Muscle layer of colon (tissue), 2 donors: Measurements from ENCODE around the gene MYO7B.

ENCODE experiments used
- H3K27ac ChIP-seq: one replicate; pipeline ENCODE4 v1.7.0; 2013; ENCODE audit warnings: low read depth, mild to moderate bottlenecking, low read length, moderate library complexity
- H3K27me3 ChIP-seq, 2 donors: one replicate each; pipeline ENCODE4 v1.7.0; 2013; ENCODE audit warnings: low read length in 2 of 2, mild to moderate bottlenecking in 2 of 2; ENCODE audit not compliant: insufficient read depth in 2 of 2, control insufficient read depth in 1 of 2
- H3K36me3 ChIP-seq: one replicate; pipeline ENCODE4 v1.7.0; 2013; ENCODE audit warnings: mild to moderate bottlenecking, low read length; ENCODE audit not compliant: insufficient read depth
- H3K4me1 ChIP-seq: one replicate; pipeline ENCODE4 v1.7.0; 2013; ENCODE audit warnings: mild to moderate bottlenecking, low read length; ENCODE audit not compliant: insufficient read depth
- H3K4me3 ChIP-seq, 2 donors: one replicate each; pipeline ENCODE4 v1.7.0; 2013; ENCODE audit warnings: low read length in 2 of 2, low read depth in 1 of 2, mild to moderate bottlenecking in 1 of 2, moderate library complexity in 1 of 2
- H3K9ac ChIP-seq: one replicate; pipeline ENCODE4 v1.7.0; 2013; ENCODE audit warnings: low read length
- H3K9me3 ChIP-seq: one replicate; pipeline ENCODE4 v1.7.0; 2013; ENCODE audit warnings: mild to moderate bottlenecking, low read length
- donor health status: abdominal sarcoma.
- donor health status: Adenocarcinoma of cecum.

MYO7B gene

GRCh38 chr2:127661949-127662510, 126.5 kb downstream of the MYO7B start:
- peaks cover 90% of the 10 kb centered on the region for H3K4me1 ChIP-seq

GRCh38 chr2:127662937-127663565, 127.6 kb downstream of the MYO7B start:
- peaks cover 16% of the 10 kb centered on the region for H3K36me3 ChIP-seq
- H3K9ac ChIP-seq: peak overlapping the region; percentile 59
- H3K9me3 ChIP-seq: no peaks in the 10 kb centered on the region
- peaks cover 85% of the 10 kb centered on the region for H3K4me1 ChIP-seq
- H3K27ac ChIP-seq: peak overlapping the region; percentile 92
- no peaks in the 10 kb centered on the region for H3K27me3 ChIP-seq
- peak overlapping the region in 1 of 2 donors; percentile 58 for H3K4me3 ChIP-seq

More at GRCh38 chr2:127661949-127662510, 126.5 kb downstream of the MYO7B start:
- peaks cover 26% of the 10 kb centered on the region for H3K36me3 ChIP-seq
- no peaks in the 10 kb centered on the region for H3K27me3 ChIP-seq
- H3K27ac ChIP-seq: peak overlapping the region; percentile 59
- H3K9ac ChIP-seq: peak overlapping the region; percentile 44
- no peaks in the 10 kb centered on the region for H3K9me3 ChIP-seq
- peak overlapping the region in 1 of 2 donors; percentile 9 for H3K4me3 ChIP-seq

DNA sequence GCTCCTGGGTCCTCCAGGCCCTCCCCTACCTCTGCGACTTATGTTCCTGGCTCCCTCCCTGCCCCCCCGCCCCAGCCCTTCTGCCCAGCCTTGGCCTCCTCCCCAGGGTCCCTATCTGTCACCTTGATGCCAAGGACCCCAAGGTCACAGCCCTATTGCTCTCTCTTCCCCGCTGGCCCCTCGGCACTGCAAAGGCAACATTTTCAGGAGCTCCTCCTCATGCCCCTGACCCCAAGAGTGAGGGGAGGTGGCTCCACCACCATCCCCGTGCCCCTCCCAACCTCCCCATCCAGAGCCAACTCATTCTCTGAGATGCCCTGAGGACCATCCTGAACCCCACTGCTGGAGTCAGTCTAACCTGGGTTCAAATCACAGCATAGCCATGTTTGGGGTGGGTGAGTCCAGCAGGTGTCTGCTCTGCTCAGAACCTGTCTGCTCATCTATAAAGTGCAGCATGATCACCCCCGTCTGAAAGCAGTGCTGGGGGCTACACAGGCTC, 128.1 kb downstream of the MYO7B start:
- H3K27me3 ChIP-seq: no peaks in the 10 kb centered on the region
- peak overlapping the region; percentile 74 for H3K9ac ChIP-seq
- H3K27ac ChIP-seq: peak overlapping the region; percentile 92
- peak overlapping the region; percentile 44 to 58 for H3K4me3 ChIP-seq
- H3K36me3 ChIP-seq: peaks cover 16% of the 10 kb centered on the region
- no peaks in the 10 kb centered on the region for H3K9me3 ChIP-seq
- peaks cover 79% of the 10 kb centered on the region for H3K4me1 ChIP-seq

GRCh38 chr2:127664065-127664894, 128.8 kb downstream of the MYO7B start:
- no peaks in the 10 kb centered on the region for H3K27me3 ChIP-seq
- peak overlapping the region; percentile 44 to 58 for H3K4me3 ChIP-seq
- peaks cover 76% of the 10 kb centered on the region for H3K4me1 ChIP-seq
- H3K36me3 ChIP-seq: peaks cover 16% of the 10 kb centered on the region
- peak overlapping the region; percentile 92 for H3K27ac ChIP-seq
- no peaks in the 10 kb centered on the region for H3K9me3 ChIP-seq
- H3K9ac ChIP-seq: peak overlapping the region; percentile 74

DNA sequence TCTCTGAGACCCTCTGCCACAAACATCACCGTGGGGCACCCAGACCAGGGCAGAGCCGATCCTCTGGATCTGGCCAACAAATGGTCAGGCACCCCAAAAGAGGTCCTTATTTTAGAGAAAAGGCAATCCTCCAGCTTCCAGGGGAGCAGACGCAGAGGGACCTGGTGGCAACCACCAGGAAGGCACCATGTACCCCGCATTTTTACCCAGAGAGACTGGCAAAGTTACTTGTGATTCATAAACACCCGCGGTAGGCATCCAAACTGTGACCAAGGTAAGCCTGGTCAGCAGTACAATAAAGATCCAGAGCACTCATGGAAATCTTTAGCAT, 129.4 kb downstream of the MYO7B start:
- Histone ChIP-seq H3K9ac (peak overlapping the region; percentile 51), H3K4me1 (peaks cover 70% of the 10 kb centered on the region), H3K27me3 (no peaks in the 10 kb centered on the region), H3K4me3 (peak overlapping the region in 1 of 2 donors; percentile 58), H3K36me3 (peaks cover 13% of the 10 kb centered on the region), H3K9me3 (no peaks in the 10 kb centered on the region), H3K27ac (peak overlapping the region; percentile 92)

DNA sequence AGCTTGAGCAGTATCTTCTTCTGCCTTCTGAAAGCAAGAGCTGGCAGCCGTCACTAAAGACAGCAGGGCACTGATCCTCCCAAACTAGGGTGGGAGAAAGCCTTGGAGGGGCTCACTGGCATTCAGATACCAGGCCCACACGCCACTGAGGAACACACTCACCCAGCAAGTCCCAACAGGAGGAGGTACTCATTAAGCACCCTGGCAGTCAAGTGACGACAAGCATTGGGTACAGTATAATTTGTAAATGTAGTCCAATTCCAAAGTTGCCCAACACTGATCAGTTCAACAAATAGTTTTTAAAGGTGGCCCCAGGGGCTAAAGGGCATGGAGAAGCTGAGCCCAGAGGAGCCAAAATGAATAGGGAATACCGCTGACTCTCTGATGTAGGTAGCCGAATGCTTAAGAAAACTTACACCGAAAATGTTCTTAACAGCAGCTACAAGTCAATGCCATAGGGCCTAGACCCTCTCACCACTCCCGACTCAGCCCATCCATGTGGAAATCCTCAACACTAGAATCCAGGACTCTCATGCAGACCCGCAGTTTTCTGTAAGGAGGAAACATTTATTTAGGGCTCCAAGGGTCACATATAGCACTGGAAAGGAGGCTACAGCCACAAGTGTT, 129.9 kb downstream of the MYO7B start:
- Histone ChIP-seq H3K4me1 (peaks cover 68% of the 10 kb centered on the region), H3K9me3 (no peaks in the 10 kb centered on the region), H3K36me3 (peaks cover 10% of the 10 kb centered on the region), H3K27ac (peak overlapping the region; percentile 92), H3K4me3 (peak overlapping the region in 1 of 2 donors; percentile 58), H3K9ac (peak overlapping the region; percentile 51), H3K27me3 (no peaks in the 10 kb centered on the region)

DNA sequence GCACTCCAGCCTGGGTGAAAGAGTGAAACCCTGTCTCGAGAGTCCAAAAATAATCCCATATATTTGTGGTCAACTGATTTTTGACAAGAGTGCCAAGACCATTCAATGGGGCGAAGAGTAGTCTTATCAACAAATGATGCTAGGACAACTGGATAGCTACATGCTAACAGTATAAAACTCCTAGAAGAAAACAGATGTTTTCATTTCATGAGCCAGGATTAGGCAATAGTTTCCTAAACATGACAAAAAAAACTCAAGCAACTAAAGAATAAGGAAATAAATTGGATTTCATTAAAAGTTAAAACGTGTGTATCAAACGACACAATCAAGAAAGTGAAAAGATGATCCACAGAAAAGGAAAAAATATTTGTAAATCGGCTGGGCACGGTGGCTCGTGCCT, 133.6 kb downstream of the MYO7B start:
- H3K4me3 ChIP-seq: no peak overlapping the region
- no peaks in the 10 kb centered on the region for H3K27me3 ChIP-seq
- H3K27ac ChIP-seq: peak overlapping the region; percentile 42
- no peak overlapping the region for H3K9ac ChIP-seq
- H3K9me3 ChIP-seq: no peaks in the 10 kb centered on the region
- peaks cover 24% of the 10 kb centered on the region for H3K36me3 ChIP-seq
- H3K4me1 ChIP-seq: peaks cover 52% of the 10 kb centered on the region

DNA sequence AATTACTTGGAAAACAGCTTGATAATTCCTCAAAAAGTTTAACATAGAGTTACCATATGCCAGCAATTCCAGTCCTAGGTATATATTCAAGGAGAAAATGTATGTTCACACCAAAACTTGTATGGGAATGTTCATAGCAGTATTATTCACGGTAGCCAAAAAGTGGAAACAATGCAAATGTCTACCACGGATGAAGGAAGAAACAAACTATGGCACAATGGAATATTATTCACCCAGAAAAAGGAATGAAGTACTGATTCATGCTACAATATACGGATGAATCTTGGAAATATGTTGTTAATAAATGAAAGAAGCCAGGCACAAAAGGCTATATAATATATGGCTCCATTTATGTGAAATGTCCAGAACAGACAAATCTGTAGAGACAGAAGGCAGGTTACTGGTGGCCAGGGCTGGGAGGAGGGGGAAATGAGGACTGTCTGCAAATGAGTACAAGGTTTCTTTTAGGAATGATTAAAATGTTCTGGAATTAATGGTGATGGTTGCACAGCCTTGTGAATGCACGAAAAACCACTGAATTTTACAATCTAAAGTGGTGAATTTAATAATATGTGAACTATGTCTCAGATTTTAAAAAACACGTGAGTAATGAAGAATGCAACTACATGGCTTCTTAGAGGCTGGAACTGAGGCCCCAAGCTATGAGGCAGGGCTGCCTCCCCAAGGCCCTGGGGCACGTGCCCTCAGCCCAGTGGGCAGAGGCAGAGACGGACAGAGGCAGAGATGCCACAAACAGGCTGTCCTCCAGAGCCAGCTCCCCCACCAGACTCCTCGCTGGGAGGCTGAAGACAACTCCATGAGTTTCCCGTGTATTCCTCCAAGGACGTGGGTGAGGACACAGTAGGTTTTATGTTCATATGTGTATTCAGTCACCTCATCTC, 134.8 kb downstream of the MYO7B start:
- peak overlapping the region in 1 of 2 donors; percentile 95 for H3K4me3 ChIP-seq
- H3K9me3 ChIP-seq: no peaks in the 10 kb centered on the region
- peaks cover 50% of the 10 kb centered on the region for H3K4me1 ChIP-seq
- H3K27ac ChIP-seq: peak overlapping the region; percentile 94
- no peak overlapping the region for H3K9ac ChIP-seq
- H3K27me3 ChIP-seq: no peaks in the 10 kb centered on the region
- H3K36me3 ChIP-seq: peaks cover 24% of the 10 kb centered on the region

- Histone ChIP-seq H3K9me3 (no peaks in the 10 kb centered on the region), H3K4me1 (peaks cover 47% of the 10 kb centered on the region), H3K27ac (peak overlapping the region; percentile 94), H3K9ac (no peak overlapping the region), H3K27me3 (no peaks in the 10 kb centered on the region), H3K4me3 (peak overlapping the region; percentile 34 to 95), H3K36me3 (peaks cover 24% of the 10 kb centered on the region)
Observed at GRCh38 chr2:127670957-127671290, 135.4 kb downstream of the MYO7B start.

GRCh38 chr2:127671557-127672302, 136.2 kb downstream of the MYO7B start:
- H3K9ac ChIP-seq: peak overlapping the region; percentile 100
- peak overlapping the region; percentile 88 to 95 for H3K4me3 ChIP-seq
- H3K27me3 ChIP-seq: no peaks in the 10 kb centered on the region
- no peaks in the 10 kb centered on the region for H3K9me3 ChIP-seq
- peak overlapping the region; percentile 94 for H3K27ac ChIP-seq
- H3K36me3 ChIP-seq: peaks cover 24% of the 10 kb centered on the region
- H3K4me1 ChIP-seq: peaks cover 47% of the 10 kb centered on the region
